Epithelial cell of prostate (primary cell): ENCODE results near the gene SLC6A6.

Experiments used
- DNase-seq: peaks from one replicate; pipeline ENCODE4 v3.0.0-alpha.2; 2011; ENCODE audit warnings: low read depth, low spot score
- H3K27ac ChIP-seq: fragments of 450-650 bp; 2 replicates; pipeline ENCODE4 v1.5.1; 2017; ENCODE audit warnings: mild to moderate bottlenecking

The SLC6A6 gene

DNA sequence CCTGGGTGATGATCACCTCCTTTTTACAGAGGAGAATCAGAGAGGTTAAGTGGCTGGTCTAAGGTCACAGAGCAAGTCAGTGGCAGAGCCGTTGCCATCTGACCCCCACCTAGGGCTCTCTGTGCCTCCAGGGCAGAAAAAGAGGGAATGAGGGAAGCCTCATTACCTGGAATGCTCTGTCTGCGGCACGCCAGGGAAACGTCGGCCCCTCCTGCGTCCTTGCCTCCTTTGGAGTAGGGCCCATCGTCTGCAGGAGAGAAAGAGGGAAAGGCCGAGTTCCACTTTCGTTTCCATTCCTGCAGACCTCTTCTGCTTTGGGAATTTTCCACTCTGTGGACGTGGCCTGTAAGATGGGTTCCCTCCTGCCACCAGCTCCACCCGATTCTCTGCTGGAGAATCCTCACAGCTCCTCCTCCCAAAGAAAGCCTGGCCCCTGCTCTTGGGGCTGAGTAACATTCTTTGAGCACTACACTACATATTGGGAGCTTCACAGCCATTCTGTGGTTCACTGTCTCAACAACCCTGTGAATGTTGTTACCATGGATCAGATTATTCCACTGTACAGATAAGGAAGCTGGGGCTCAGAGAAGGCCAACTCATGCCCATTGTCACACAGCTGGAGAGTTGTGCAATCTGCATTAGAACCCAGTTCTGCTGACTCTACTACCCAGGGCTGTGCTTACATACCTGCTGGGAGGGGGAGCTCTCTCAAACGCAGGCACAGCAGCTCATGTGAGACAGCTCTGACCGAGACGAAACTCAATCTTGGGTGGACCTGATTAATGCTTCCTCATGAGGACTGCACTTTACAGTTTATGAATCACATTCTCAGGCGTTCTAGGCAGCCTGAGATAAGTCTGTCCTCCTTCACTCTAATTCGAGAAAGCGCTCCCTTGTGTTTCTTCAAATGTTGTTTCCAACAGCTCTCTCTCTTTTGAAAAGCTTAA lies 123.6 kb downstream of the SLC6A6 start:
- H3K27ac ChIP-seq, result peak overlapping the region; percentile 51
- peak; percentile 62 for DNase-seq

GRCh38 chr3:14528081-14528480 lies 125.7 kb downstream of the SLC6A6 start:
- H3K27ac ChIP-seq, result no peak overlapping the region
- no peak for DNase-seq

DNA sequence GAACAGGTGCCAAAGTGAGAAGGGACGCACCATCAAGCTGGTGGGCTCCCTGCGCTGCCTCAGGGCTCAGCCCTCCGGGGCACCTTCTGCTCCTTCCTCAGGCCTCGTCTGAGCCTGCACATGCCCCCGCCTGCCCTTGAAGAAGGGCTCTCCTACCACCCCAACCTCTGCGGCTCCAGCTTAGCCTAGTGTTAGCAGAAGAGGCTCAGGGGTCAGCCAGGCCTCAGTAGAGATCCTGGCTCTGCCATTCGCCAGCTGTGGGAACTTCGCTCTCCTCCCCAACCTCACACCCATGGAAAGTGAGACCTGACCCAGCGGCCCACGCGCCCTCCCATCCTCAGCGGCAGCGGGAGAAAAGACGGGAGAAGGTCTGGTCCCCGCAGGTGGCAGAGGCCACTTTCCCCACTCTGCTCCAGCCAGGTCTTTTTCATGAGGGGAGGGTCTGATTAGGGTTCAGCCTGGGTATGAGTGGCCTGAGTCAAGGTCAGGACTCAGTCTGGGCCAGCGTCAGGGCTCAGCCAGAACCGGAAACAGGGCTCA lies 129.5 kb downstream of the SLC6A6 start:
- no peak overlapping the region for H3K27ac ChIP-seq
- DNase-seq, result no peak

- H3K27ac ChIP-seq, result no peak overlapping the region
- peak; percentile 20 for DNase-seq
These were observed 130.5 kb downstream of the SLC6A6 start for GRCh38 chr3:14532691-14533456.

- DNase-seq, result no peak
- H3K27ac ChIP-seq, result no peak overlapping the region
These were observed 131.1 kb downstream of the SLC6A6 start for GRCh38 chr3:14533457-14533958.

DNA sequence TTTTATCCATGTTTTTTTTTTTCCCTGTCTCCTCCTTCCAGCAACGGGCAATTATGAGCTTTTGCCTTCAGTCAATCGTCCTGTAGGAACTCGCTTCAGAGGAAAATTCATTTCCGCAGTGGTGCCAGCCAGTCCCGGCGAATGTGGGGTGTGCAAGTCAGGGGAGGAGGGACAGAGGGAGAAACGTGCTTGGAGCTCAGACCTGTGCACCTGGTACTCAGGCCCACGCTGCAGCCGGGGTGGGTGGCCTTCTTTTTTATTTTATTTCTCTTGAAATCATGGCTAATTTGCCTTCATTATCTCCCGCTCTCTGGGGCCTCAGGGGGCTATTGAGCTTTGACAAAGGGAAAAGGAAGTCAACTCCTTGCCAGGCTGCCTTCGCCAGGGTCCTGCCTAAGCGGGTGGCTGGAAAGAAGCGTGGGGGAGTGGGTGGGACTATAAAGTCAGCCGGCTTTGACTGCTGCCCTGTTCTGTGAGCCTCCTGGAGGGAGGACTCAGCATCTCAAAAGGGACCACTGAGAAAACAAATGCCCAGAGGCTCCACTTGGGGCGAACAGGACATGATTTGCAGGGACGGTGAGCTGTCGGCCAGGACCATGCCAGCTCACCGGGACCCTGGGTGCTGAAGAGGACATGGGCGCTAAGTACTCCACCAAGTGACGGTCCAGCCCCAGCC lies 132.2 kb downstream of the SLC6A6 start:
- no peak for DNase-seq

DNA sequence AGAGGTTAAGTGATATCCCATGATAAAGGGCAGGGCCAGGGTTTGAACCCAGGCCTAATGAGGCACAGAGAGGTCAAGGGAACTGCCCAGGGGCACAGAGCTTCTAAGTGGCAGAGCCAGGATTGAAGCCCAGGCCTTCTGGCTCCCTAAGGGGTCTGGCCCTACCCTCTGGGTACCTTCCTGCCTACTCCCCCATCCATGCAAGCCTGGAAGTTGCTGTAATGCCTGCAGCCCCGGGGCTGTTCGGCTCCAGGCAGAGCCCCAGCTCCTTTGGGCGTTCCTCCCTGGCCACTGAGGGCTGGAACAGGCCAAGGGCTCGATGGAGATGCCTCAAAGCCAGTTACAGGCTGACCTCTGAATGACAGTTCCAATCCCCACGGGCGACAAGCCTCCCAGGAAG lies 133.2 kb downstream of the SLC6A6 start:
- H3K27ac ChIP-seq, result no peak overlapping the region
- no peak for DNase-seq

More for the DNA sequence above, 132.2 kb downstream of the SLC6A6 start:
- H3K27ac ChIP-seq, result no peak overlapping the region

DNA sequence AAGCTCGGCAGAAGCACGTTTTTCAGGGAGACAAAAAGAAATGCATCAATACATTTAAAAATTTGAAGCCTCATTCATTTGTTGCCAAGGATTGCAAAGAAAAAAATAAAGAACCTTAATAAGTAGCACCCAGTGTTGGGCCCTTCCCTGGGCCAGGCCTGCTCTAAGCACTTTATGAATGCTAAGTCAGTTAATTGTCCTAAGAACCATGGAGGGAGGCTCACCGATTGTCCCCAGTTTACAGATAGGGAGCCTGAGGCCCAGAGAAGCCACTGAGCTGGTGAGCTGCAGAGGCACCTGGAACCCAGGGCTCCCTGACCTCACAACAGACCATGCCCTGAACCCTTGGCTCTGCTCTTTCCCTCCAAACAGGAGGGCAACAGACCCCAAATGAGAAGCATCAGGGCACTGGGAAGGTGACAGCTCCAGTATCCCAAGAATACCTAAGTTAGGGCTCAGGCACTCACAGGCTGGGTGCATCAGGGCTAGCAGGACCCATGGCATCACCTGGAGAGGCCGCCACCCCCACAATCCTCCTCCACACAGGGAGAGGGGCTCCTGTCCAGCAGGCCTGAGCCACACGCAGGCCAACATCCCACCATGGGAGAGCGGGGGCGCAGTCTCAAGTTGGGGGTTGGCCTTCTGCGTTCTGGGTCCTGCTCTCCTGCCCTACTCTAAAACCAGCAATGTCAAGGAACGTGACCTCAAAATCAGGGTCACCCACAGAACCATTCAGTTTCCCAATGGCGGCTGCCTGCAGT lies 133.8 kb downstream of the SLC6A6 start:
- DNase-seq, result no peak
- no peak overlapping the region for H3K27ac ChIP-seq

DNA sequence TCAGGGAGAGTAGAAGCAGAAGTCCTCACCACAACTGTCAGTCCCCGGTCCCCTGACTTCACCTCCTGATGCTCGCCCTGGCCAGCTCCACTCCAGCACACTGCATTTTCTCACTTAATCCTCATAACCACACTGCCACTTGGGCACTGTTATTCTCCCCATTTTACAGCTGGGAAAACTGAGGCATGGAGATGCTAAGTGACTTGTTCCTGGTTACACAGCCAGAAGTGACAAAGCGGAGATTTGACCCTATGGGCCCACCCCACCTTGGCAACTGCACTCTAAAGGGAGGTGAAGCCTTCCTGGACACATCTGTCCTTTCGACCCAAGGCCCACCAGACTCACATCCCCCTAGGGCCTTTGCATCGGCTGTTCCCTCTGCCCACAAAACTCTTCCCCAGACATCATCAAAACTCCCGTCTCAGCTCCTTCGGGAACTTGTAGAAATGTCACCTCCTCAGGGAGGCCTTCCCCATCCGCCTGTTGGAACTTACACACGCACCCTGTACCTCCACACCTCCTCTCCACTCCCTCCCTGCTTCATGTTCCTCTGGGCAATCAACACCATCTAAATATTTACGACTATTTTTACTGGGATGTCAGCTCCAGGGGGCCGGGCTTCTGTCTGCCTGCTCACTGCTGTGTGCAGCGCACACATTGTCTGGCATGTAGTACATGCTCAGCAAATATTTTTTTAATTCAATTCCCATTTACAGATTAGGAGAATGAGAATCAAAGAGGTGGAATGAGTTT lies 134.6 kb downstream of the SLC6A6 start:
- no peak overlapping the region for H3K27ac ChIP-seq
- no peak for DNase-seq

- no peak for DNase-seq
- no peak overlapping the region for H3K27ac ChIP-seq
These were observed 135.4 kb downstream of the SLC6A6 start for GRCh38 chr3:14537590-14538450.

DNA sequence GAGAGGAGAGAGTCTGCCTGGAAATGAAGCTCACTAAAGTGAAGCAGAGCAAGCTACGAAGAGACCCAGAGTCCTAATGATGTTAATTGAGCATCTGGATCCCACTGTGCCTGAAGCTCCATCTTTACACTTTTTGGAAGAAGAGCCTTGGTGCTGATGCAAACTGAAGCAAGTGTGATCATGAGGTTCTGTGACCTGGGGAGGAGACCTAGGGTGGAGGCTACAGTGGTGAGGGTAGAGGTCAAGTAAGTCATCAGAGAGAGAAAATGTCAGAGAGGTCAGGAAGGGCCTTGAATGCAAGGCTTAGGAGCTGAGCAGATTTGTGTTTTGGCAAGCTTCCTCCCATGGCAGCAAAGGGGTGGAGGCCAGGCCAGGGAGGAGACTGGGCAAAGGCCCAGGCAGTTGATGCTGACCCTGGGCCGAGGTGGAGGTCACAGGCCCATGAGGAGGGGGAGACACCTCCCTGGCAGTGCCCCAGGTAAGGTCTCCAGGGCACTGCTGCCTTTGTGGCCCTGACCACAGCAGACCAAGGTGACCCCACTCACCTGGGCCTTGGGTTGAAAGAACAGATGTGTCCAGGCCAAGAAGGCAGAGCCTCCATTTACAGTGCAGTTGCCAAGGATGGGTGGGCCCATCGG lies 136.2 kb downstream of the SLC6A6 start:
- no peak for DNase-seq
- H3K27ac ChIP-seq, result no peak overlapping the region
